ENCODE data around the gene FANCE.

FANCE gene

GRCh38 chr6:35486005-35486925 lies 34.1 kb downstream of the FANCE start:
- no peak for DNase-seq (ENCODE audit: low spot score)

- no peak for DNase-seq (ENCODE audit: low spot score)
Measured at GRCh38 chr6:35487658-35488516, 35.7 kb downstream of the FANCE start.

- no peak for DNase-seq (ENCODE audit: low spot score)
Measured at GRCh38 chr6:35488517-35488862, 36.4 kb downstream of the FANCE start.

GRCh38 chr6:35489066-35489465 lies 36.9 kb downstream of the FANCE start:
- DNase-seq (ENCODE audit: low spot score): no peak

GRCh38 chr6:35489995-35490791 lies 38.1 kb downstream of the FANCE start:
- DNase-seq (ENCODE audit: low spot score): no peak

- no peak for DNase-seq (ENCODE audit: low spot score)
Measured at GRCh38 chr6:35490821-35491557, 38.9 kb downstream of the FANCE start.

GRCh38 chr6:35491558-35492257 lies 39.6 kb downstream of the FANCE start:
- DNase-seq (ENCODE audit: low spot score): no peak

- no peak for DNase-seq (ENCODE audit: low spot score)
Measured at GRCh38 chr6:35492258-35492973, 40.3 kb downstream of the FANCE start.

- no peak for DNase-seq (ENCODE audit: low spot score)
Measured at GRCh38 chr6:35492974-35493284, 40.8 kb downstream of the FANCE start.

- no peak for DNase-seq (ENCODE audit: low spot score)
Measured at GRCh38 chr6:35493307-35493983, 41.3 kb downstream of the FANCE start.

GRCh38 chr6:35494161-35494563 lies 42.0 kb downstream of the FANCE start:
- DNase-seq (ENCODE audit: low spot score): no peak

GRCh38 chr6:35495258-35496035 lies 43.3 kb downstream of the FANCE start:
- no peak for DNase-seq (ENCODE audit: low spot score)

- no peak for DNase-seq (ENCODE audit: low spot score)
Measured at GRCh38 chr6:35496036-35496840, 44.1 kb downstream of the FANCE start.

GRCh38 chr6:35496841-35497570 lies 44.9 kb downstream of the FANCE start, which contains the start of gene TEAD3:
TSS of gene TEAD3 (minus strand) at chr6:35497079.
- peak; percentile 22 for DNase-seq (ENCODE audit: low spot score)

GRCh38 chr6:35497571-35498421 lies 45.7 kb downstream of the FANCE start:
- peak; percentile 33 for DNase-seq (ENCODE audit: low spot score)

GRCh38 chr6:35498422-35499067 lies 46.4 kb downstream of the FANCE start:
- no peak for DNase-seq (ENCODE audit: low spot score)

Measured in CD4-positive, alpha-beta T cell treated with Interleukin-2 at 100 ng/mL for 4 hours (primary cell).